WTC11 (cell line): Measurements from ENCODE around the gene ABCC4. TPM values are rescaled to one million over a fixed set of nuclear protein-coding genes. Genes with fewer than 3 reads are reported as not detected.

Experiments
- ATAC-seq: fragments of 200-7000 bp; cut with Tn5 transposase; 2 replicates; pipeline ENCODE4 v1.10.0; 2021; ENCODE audit warnings: mild to moderate bottlenecking, moderate library complexity
- CTCF ChIA-PET: fragments of 300-600 bp; sonication (Branson Sonifier 250); formaldehyde crosslinking; loops from one replicate; lab custom pipeline; 2021; ENCODE audit warnings: antibody characterized with exemption; lab: Charles Lee
- POLR2A ChIA-PET: fragments of 350-600 bp; sonication (Branson Sonifier 250); formaldehyde crosslinking; loops from one replicate; lab custom pipeline; 2021; ENCODE audit warnings: antibody characterized with exemption; lab: Charles Lee
- DNase-seq: peaks from one replicate; pipeline ENCODE4 v3.0.0; 2021; ENCODE audit warnings: low spot score
- H3K27ac Mint-ChIP-seq: 2 replicates; pipeline ENCODE4 v1.8.0; 2021; ENCODE audit warnings: mixed read lengths
- H3K27me3 Mint-ChIP-seq: 2 replicates; pipeline ENCODE4 v1.8.0; 2021; ENCODE audit warnings: low read depth, mild to moderate bottlenecking, moderate library complexity, mixed read lengths
- H3K36me3 Mint-ChIP-seq: 2 replicates; pipeline ENCODE4 v1.8.0; 2021; ENCODE audit warnings: mixed read lengths
- H3K4me1 Mint-ChIP-seq: 2 replicates; pipeline ENCODE4 v1.8.0; 2022; ENCODE audit warnings: mixed read lengths
- H3K4me3 Mint-ChIP-seq: 2 replicates; pipeline ENCODE4 v1.8.0; 2021; ENCODE audit warnings: mild to moderate bottlenecking, moderate library complexity, mixed read lengths
- H3K9me3 Mint-ChIP-seq: 2 replicates; pipeline ENCODE4 v1.8.0; 2021; ENCODE audit warnings: mixed read lengths
- ARID4B ChIP-seq: sonication (generic); formaldehyde crosslinking; IDR thresholded peaks from 2 replicates; pipeline ENCODE4 v1.8.0; 2023; ENCODE audit warnings: missing genetic modification reagents, mild to moderate bottlenecking, borderline replicate concordance
- CDX4 ChIP-seq: fragments of 250-450 bp; sonication (Bioruptor Pico); IDR thresholded peaks from 2 replicates; pipeline ENCODE4 v1.9.0; 2021; ENCODE audit warnings: moderate library complexity, mild to moderate bottlenecking, inconsistent platforms, borderline replicate concordance
- FOXP4 ChIP-seq: sonication (generic); formaldehyde crosslinking; IDR thresholded peaks from 2 replicates; pipeline ENCODE4 v1.8.0; 2022; ENCODE audit warnings: mild to moderate bottlenecking, missing genetic modification reagents
- GTF2I ChIP-seq: fragments of 250-450 bp; sonication (Bioruptor Pico); conservative IDR thresholded peaks from 2 replicates; pipeline ENCODE4 v1.4.0; 2021; ENCODE audit warnings: mild to moderate bottlenecking
- HMGA2 ChIP-seq: fragments of 250-450 bp; sonication (Bioruptor Pico); IDR thresholded peaks from 2 replicates; pipeline ENCODE4 v1.4.0; 2021; ENCODE audit warnings: mild to moderate bottlenecking, moderate library complexity
- JAZF1 ChIP-seq: fragments of 250-450 bp; sonication (Bioruptor Pico); IDR thresholded peaks from 2 replicates; pipeline ENCODE4 v1.9.0; 2021; ENCODE audit warnings: moderate library complexity, mild to moderate bottlenecking, inconsistent platforms
- NFE2L1 ChIP-seq: sonication (generic); formaldehyde crosslinking; IDR thresholded peaks from 2 replicates; pipeline ENCODE4 v1.8.1; 2023; ENCODE audit warnings: missing genetic modification reagents
- NR1H2 ChIP-seq: sonication (generic); formaldehyde crosslinking; IDR thresholded peaks from 2 replicates; pipeline ENCODE4 v1.9.0; 2021; ENCODE audit warnings: mild to moderate bottlenecking, moderate library complexity, missing genetic modification reagents
- PRDM15 ChIP-seq: sonication (generic); formaldehyde crosslinking; IDR thresholded peaks from 2 replicates; pipeline ENCODE4 v1.8.0; 2022; ENCODE audit warnings: missing genetic modification reagents
- PREB ChIP-seq: sonication (generic); formaldehyde crosslinking; IDR thresholded peaks from 2 replicates; pipeline ENCODE4 v1.8.1; 2022; ENCODE audit warnings: mild to moderate bottlenecking, missing genetic modification reagents, moderate library complexity, borderline replicate concordance
- TCF7 ChIP-seq: sonication (generic); formaldehyde crosslinking; IDR thresholded peaks from 2 replicates; pipeline ENCODE4 v1.8.0; 2022; ENCODE audit warnings: mild to moderate bottlenecking, low read depth, missing genetic modification reagents, moderate library complexity
- USF1 ChIP-seq: sonication (generic); formaldehyde crosslinking; IDR thresholded peaks from 2 replicates; pipeline ENCODE4 v1.8.0; 2022; ENCODE audit warnings: mild to moderate bottlenecking, missing genetic modification reagents
- ZBTB43 ChIP-seq: sonication (generic); formaldehyde crosslinking; IDR thresholded peaks from 2 replicates; pipeline ENCODE4 v1.8.1; 2023; ENCODE audit warnings: mild to moderate bottlenecking, missing genetic modification reagents
- ZNF416 ChIP-seq: fragments of 250-450 bp; sonication (Bioruptor Pico); IDR thresholded peaks from 2 replicates; pipeline ENCODE4 v1.9.0; 2021; ENCODE audit warnings: mild to moderate bottlenecking, inconsistent platforms
- total RNA-seq: library from RNA; stranded (reverse); gene quantifications from 3 replicates; pipeline ENCODE4 v1.2.3, GENCODE V29; 2021

The ABCC4 gene
- total RNA-seq, 1 experiment from 2014 or later: 7.2 TPM

- 0 out of 2 replicates have a peak, but pooled peaks cover 2% of the 10 kb centered on the region for H3K36me3 Mint-ChIP-seq
- ChIA-PET POLR2A (no interaction called here), CTCF (interaction anchor here (0.6 to 1.5 kb wide), 3 partner anchors 17 to 195 kb away, joined by 3 to 4 read pairs (median 3); no protein-coding TSS in a partner anchor)
- no peak for DNase-seq
- no peak overlapping the region for H3K4me3 Mint-ChIP-seq
- no peaks in the 10 kb centered on the region for H3K9me3 Mint-ChIP-seq
- H3K4me1 Mint-ChIP-seq: no peaks in the 10 kb centered on the region
- no peaks in the 10 kb centered on the region for H3K27me3 Mint-ChIP-seq
- no peak overlapping the region; the same call in 1 of the 2 replicates for H3K27ac Mint-ChIP-seq
- no peak for ATAC-seq
- no peak for TF ChIP-seq PRDM15 (CRISPR knock-in tag)
- TF ChIP-seq PREB: no peak
- no peak for TF ChIP-seq NFE2L1 (CRISPR knock-in tag)
- no peak for TF ChIP-seq ZBTB43 (CRISPR knock-in tag)
- TF ChIP-seq NR1H2: no peak
- TF ChIP-seq ZNF416 (CRISPR knock-in tag): no peak
These were observed 92.1 kb downstream of the ABCC4 start for GRCh38 chr13:95209109-95209508.

- ATAC-seq: no peak
- H3K4me1 Mint-ChIP-seq: no peaks in the 10 kb centered on the region
- TF ChIP-seq FOXP4 (CRISPR knock-in tag): no peak
- no peak for TF ChIP-seq ARID4B (CRISPR knock-in tag)
- no peak for TF ChIP-seq CDX4 (CRISPR knock-in tag)
- no peak for TF ChIP-seq GTF2I (CRISPR knock-in tag)
- no peak for TF ChIP-seq JAZF1 (CRISPR knock-in tag)
- TF ChIP-seq HMGA2 (CRISPR knock-in tag): no peak
- no peak for TF ChIP-seq USF1 (CRISPR knock-in tag)
- TF ChIP-seq TCF7 (CRISPR knock-in tag): no peak
These were observed 93.4 kb downstream of the ABCC4 start for GRCh38 chr13:95207769-95208366.

More at GRCh38 chr13:95207769-95208366, 93.4 kb downstream of the ABCC4 start:
- ChIA-PET CTCF (no interaction called here), POLR2A (no interaction called here)
- Mint-ChIP-seq H3K9me3 (no peaks in the 10 kb centered on the region), H3K27ac (no peak overlapping the region), H3K4me3 (no peak overlapping the region), H3K36me3 (0 out of 2 replicates have a peak, but pooled peaks cover 2% of the 10 kb centered on the region), H3K27me3 (no peaks in the 10 kb centered on the region)
- no peak for DNase-seq
